HepG2 (cell line): ENCODE data around the gene ZNF783. TPM values are rescaled to one million over a fixed set of nuclear protein-coding genes. Genes with fewer than 3 reads are reported as not detected.

ENCODE experiments used
- ASH2L ChIP-seq: fragments of 300-600, 200-600 bp; sonication (generic); IDR thresholded peaks from 2 replicates; pipeline ENCODE4 v1.7.0; 2017; ENCODE audit warnings: low read depth, mild to moderate bottlenecking, moderate library complexity, mixed read lengths, low read length; ENCODE audit not compliant: insufficient read length
- ATAD3A ChIP-seq: sonication (generic); formaldehyde crosslinking; IDR thresholded peaks from 2 replicates; pipeline ENCODE4 v1.4.0; 2020; ENCODE audit warnings: missing genetic modification reagents
- ATF6 ChIP-seq: sonication (generic); formaldehyde crosslinking; conservative IDR thresholded peaks from 2 replicates; pipeline ENCODE4 v1.4.0; 2020; ENCODE audit warnings: missing genetic modification reagents
- BCLAF1 ChIP-seq: fragments of 450-650 bp; IDR thresholded peaks from 2 replicates; pipeline ENCODE4 v1.6.1; 2017; ENCODE audit warnings: mild to moderate bottlenecking
- EEA1 ChIP-seq: sonication (generic); formaldehyde crosslinking; IDR thresholded peaks from 2 replicates; pipeline ENCODE4 v1.5.1; 2020; ENCODE audit warnings: mild to moderate bottlenecking, missing genetic modification reagents, borderline replicate concordance
- HMGXB4 ChIP-seq, 2 experiments: sonication (generic) in 1 of 2; formaldehyde crosslinking in 1 of 2; IDR thresholded peaks; 2 replicates each; pipeline versions ENCODE4 v1.4.0 to v1.6.1; 2018 to 2020; ENCODE audit warnings: missing genetic modification reagents in 2 of 2, borderline replicate concordance in 1 of 2, low read depth in 1 of 2, mild to moderate bottlenecking in 1 of 2, missing biosample characterization in 1 of 2
- IRF1 ChIP-seq: sonication (generic); formaldehyde crosslinking; IDR thresholded peaks from 2 replicates; pipeline ENCODE4 v1.4.0; 2020; ENCODE audit warnings: low read depth, mild to moderate bottlenecking, missing genetic modification reagents
- MEF2D ChIP-seq: sonication (generic); formaldehyde crosslinking; IDR thresholded peaks from 2 replicates; pipeline ENCODE4 v1.5.1; 2020; ENCODE audit warnings: mild to moderate bottlenecking, missing genetic modification reagents
- MEIS2 ChIP-seq: sonication (generic); formaldehyde crosslinking; IDR thresholded peaks from 2 replicates; pipeline ENCODE4 v1.9.0; 2021; ENCODE audit warnings: mild to moderate bottlenecking, missing genetic modification reagents
- ONECUT2 ChIP-seq: sonication (generic); formaldehyde crosslinking; IDR thresholded peaks from 2 replicates; pipeline ENCODE4 v1.4.0; 2020; ENCODE audit warnings: missing genetic modification reagents
- PHF8 ChIP-seq: sonication (generic); formaldehyde crosslinking; IDR thresholded peaks from 2 replicates; pipeline ENCODE4 v1.5.0; 2020; ENCODE audit warnings: missing genetic modification reagents
- POLR2A ChIP-seq, 2 experiments: IDR thresholded peaks; 2 replicates each; pipeline ENCODE4 v1.6.1; 2011; ENCODE audit warnings: low read depth in 2 of 2, low read length in 2 of 2, mild to moderate bottlenecking in 1 of 2, moderate library complexity in 1 of 2; ENCODE audit not compliant: insufficient read depth in 1 of 2
- PRMT3 ChIP-seq: sonication (generic); formaldehyde crosslinking; IDR thresholded peaks from 2 replicates; pipeline ENCODE4 v1.8.1; 2022; ENCODE audit warnings: low read depth, mild to moderate bottlenecking, moderate library complexity, missing genetic modification reagents, borderline replicate concordance
- STAT5B ChIP-seq: sonication (generic); formaldehyde crosslinking; IDR thresholded peaks from 2 replicates; pipeline ENCODE4 v1.4.0; 2020; ENCODE audit warnings: missing genetic modification reagents
- ZBTB3 ChIP-seq: sonication (generic); formaldehyde crosslinking; IDR thresholded peaks from 2 replicates; pipeline ENCODE4 v1.4.0; 2020; ENCODE audit warnings: low read depth, mild to moderate bottlenecking, moderate library complexity, missing genetic modification reagents, borderline replicate concordance
- ZC3H4 ChIP-seq: sonication (generic); formaldehyde crosslinking; IDR thresholded peaks from 2 replicates; pipeline ENCODE4 v1.4.0; 2020; ENCODE audit warnings: missing genetic modification reagents, borderline replicate concordance
- ZNF317 ChIP-seq: sonication (generic); formaldehyde crosslinking; IDR thresholded peaks from 2 replicates; pipeline ENCODE4 v1.5.0; 2020; ENCODE audit warnings: mild to moderate bottlenecking, missing genetic modification reagents
- ZNF354B ChIP-seq: sonication (generic); formaldehyde crosslinking; IDR thresholded peaks from 2 replicates; pipeline ENCODE4 v1.8.0; 2022; ENCODE audit warnings: mild to moderate bottlenecking, missing genetic modification reagents
- ZNF468 ChIP-seq: sonication (generic); formaldehyde crosslinking; IDR thresholded peaks from 2 replicates; pipeline ENCODE4 v1.8.0; 2022; ENCODE audit warnings: mild to moderate bottlenecking, moderate library complexity, missing genetic modification reagents
- ZNF737 ChIP-seq: sonication (generic); formaldehyde crosslinking; IDR thresholded peaks from 2 replicates; pipeline ENCODE4 v1.5.0; 2020; ENCODE audit warnings: missing genetic modification reagents, mild to moderate bottlenecking, borderline replicate concordance
- polyA plus RNA-seq, 8 experiments: library from polyadenylated mRNA; depleted of rRNA in 3 of 8; stranded (reverse) in 7 of 8; unstranded in 1 of 8; fragments of >200 nt; fragmentation: Illumina TruSeq in 4 of 8; extraction: Trizol in 4 of 8; gene quantifications; 2 replicates each; pipeline versions ENCODE4 v1.2.1 to v1.2.3, GENCODE V29; 2011 to 2016; ENCODE audit warnings: low read depth in 4 of 8, missing spikeins in 1 of 8, mixed read lengths in 1 of 8; ENCODE audit not compliant: insufficient read depth in 1 of 8
- total RNA-seq, 5 experiments: library from RNA; depleted of rRNA; stranded (reverse); fragments of >200 nt; fragmentation: Illumina TruSeq; extraction: Trizol; gene quantifications; 2 replicates each; pipeline ENCODE4 v1.2.3, GENCODE V29; 2016; ENCODE audit warnings: low read depth in 1 of 5

ZNF783 gene
- total and polyA plus RNA-seq, 2 of the 13 experiments (the other 11 are each of a cell fraction or from before 2014, with no cell fraction given), result 4.1 to 5.2 TPM

- TF ChIP-seq PRMT3 (peak; percentile 81; the same call in 1 of the 2 replicates), ASH2L (peak; percentile 98), ZNF354B (no peak), ZBTB3 (CRISPR knock-in tag) (no peak), ZNF317 (CRISPR knock-in tag) (peak; percentile 73; the same call in 1 of the 2 replicates), IRF1 (CRISPR knock-in tag) (no peak), POLR2A (IDR thresholded peaks at IDR 0.05; ENCODE audit: insufficient read depth in 1 of 2, low read depth in 2 of 2, low read length in 2 of 2) (peak; percentile 47 to 71; a peak in 2 of 4 replicates), ATF6 (no peak), ATAD3A (no peak), MEF2D (CRISPR knock-in tag) (no peak), ZNF468 (no peak), BCLAF1 (no peak), STAT5B (CRISPR knock-in tag) (no peak; the same call in 1 of the 2 replicates), ZC3H4 (CRISPR knock-in tag) (no peak), EEA1 (CRISPR knock-in tag) (peak; percentile 82; the same call in 1 of the 2 replicates), ZNF737 (CRISPR knock-in tag) (no peak), PHF8 (CRISPR knock-in tag) (peak; percentile 87), MEIS2 (no peak), HMGXB4 (CRISPR knock-in tag; IDR thresholded peaks at IDR 0.05; ENCODE audit: borderline replicate concordance in 1 of 2, low read depth in 1 of 2) (peak; percentile 98), ONECUT2 (0 out of 2 replicates have a peak, but pooled peaks have one; percentile 14)
These were observed 22.5 kb upstream of the ZNF783 start, which contains the start of gene ZNF212 (continued) for GRCh38 chr7:149239345-149240143.
